Measurements from ENCODE around the gene TRIM14. TPM values are rescaled to one million over a fixed set of nuclear protein-coding genes. Genes with fewer than 3 reads are reported as not detected.

The TRIM14 gene

Small RNA genes lying within 50 kb of the gene (small RNA-seq; reads per million reads assigned to genes)
- not detected for gene RF00017 (ENCODE audit: insufficient read depth)
- gene RNU6-918P (ENCODE audit: insufficient read depth) = not detected

Data from mesendoderm (in vitro differentiated cells).